ENCODE measurements around the gene UEVLD.

The UEVLD gene

GRCh38 chr11:18580113-18580766 is 8.3 kb downstream of the UEVLD start:
- DNase-seq = no peak

GRCh38 chr11:18578975-18579598 is 9.4 kb downstream of the UEVLD start:
- no peak for DNase-seq

- DNase-seq = no peak
These were observed 13.2 kb downstream of the UEVLD start for GRCh38 chr11:18575361-18575760.

GRCh38 chr11:18567081-18567480 is 21.5 kb downstream of the UEVLD start:
- no peak for DNase-seq

- DNase-seq = no peak
These were observed 22.1 kb downstream of the UEVLD start for GRCh38 chr11:18566406-18566805.

- no peak for DNase-seq
These were observed 24.4 kb downstream of the UEVLD start for GRCh38 chr11:18564149-18564548.

- DNase-seq = no peak
These were observed 25.3 kb downstream of the UEVLD start for GRCh38 chr11:18563090-18563730.

GRCh38 chr11:18548001-18548400 is 40.5 kb downstream of the UEVLD start:
- no peak for DNase-seq

GRCh38 chr11:18540207-18541009 is 48.1 kb downstream of the UEVLD start:
- DNase-seq = no peak

GRCh38 chr11:18536209-18536608 is 52.3 kb downstream of the UEVLD start:
- DNase-seq = no peak

- DNase-seq = no peak
These were observed 54.3 kb downstream of the UEVLD start for GRCh38 chr11:18534245-18534644.

- DNase-seq = no peak
These were observed 55.2 kb downstream of the UEVLD start for GRCh38 chr11:18533365-18533764.

GRCh38 chr11:18527512-18527911 is 61.0 kb downstream of the UEVLD start:
- no peak for DNase-seq

- peak; percentile 90 for DNase-seq
These were observed 61.8 kb downstream of the UEVLD start, which contains the start of gene TSG101 for GRCh38 chr11:18526521-18527296. Gene TSG101, minus strand, starts transcription at chr11:18526942. Its CDS starts 126 bp downstream, at chr11:18526816.

GRCh38 chr11:18526130-18526520 is 62.4 kb downstream of the UEVLD start:
- no peak for DNase-seq

- no peak for DNase-seq
These were observed 64.3 kb downstream of the UEVLD start for GRCh38 chr11:18524248-18524647.

- DNase-seq = no peak
These were observed 65.5 kb downstream of the UEVLD start for GRCh38 chr11:18523084-18523483.

- DNase-seq = no peak
These were observed 66.1 kb downstream of the UEVLD start for GRCh38 chr11:18522388-18522787.

GRCh38 chr11:18521122-18521521 is 67.4 kb downstream of the UEVLD start:
- no peak for DNase-seq

- DNase-seq = no peak
These were observed 86.2 kb downstream of the UEVLD start for GRCh38 chr11:18502352-18502751.

GRCh38 chr11:18501629-18502028 is 86.9 kb downstream of the UEVLD start:
- DNase-seq = no peak

- DNase-seq = no peak
These were observed 90.5 kb downstream of the UEVLD start for GRCh38 chr11:18498039-18498438.

- DNase-seq = no peak
These were observed 92.8 kb downstream of the UEVLD start for GRCh38 chr11:18495703-18496102.
